Stimulated activated CD4-positive, alpha-beta T cell treated with anti-CD3 and anti-CD28 coated beads, TNF-alpha, amount 100 ng/mL, for 48 hours (primary cell): ENCODE measurements around the gene ACSS2.
A peak's percentile ranks its signal among the peaks of the same experiment; 100 is the strongest.

Experiments
- DNase-seq, 3 donors: peaks; one replicate each; pipeline ENCODE4 v3.0.0-alpha.2; 2020; ENCODE audit warnings: low read depth in 3 of 3

ACSS2 gene

GRCh38 chr20:34946661-34947060 is 70.2 kb downstream of the ACSS2 start:
- no peak for DNase-seq

- no peak for DNase-seq
These were observed 70.9 kb downstream of the ACSS2 start for GRCh38 chr20:34947336-34947735.

GRCh38 chr20:34948030-34948429 is 71.6 kb downstream of the ACSS2 start:
- no peak for DNase-seq

- no peak for DNase-seq
These were observed 72.7 kb downstream of the ACSS2 start for GRCh38 chr20:34949120-34949519.

GRCh38 chr20:34951252-34951651 is 74.8 kb downstream of the ACSS2 start:
- DNase-seq = no peak

- no peak for DNase-seq
These were observed 75.2 kb downstream of the ACSS2 start for GRCh38 chr20:34951652-34952051.

- DNase-seq = no peak
These were observed 76.3 kb downstream of the ACSS2 start for GRCh38 chr20:34952671-34953070.

GRCh38 chr20:34953960-34954359 is 77.5 kb downstream of the ACSS2 start:
- no peak for DNase-seq

- no peak for DNase-seq
These were observed 78.5 kb downstream of the ACSS2 start for GRCh38 chr20:34954904-34955230.

- DNase-seq = peak; percentile 95 to 98 (median 98)
These were observed 79.0 kb downstream of the ACSS2 start, which contains the start of the genes GSS and MYH7B for GRCh38 chr20:34955231-34956040. GSS (minus strand) TSS chr20:34955806; CDS start chr20:34951852, 3,954 bp downstream. MYH7B (plus strand) TSS chr20:34955868; CDS start chr20:34978006, 22,138 bp downstream.

GRCh38 chr20:34956041-34956458 is 79.6 kb downstream of the ACSS2 start:
- DNase-seq = no peak

GRCh38 chr20:34956751-34957472 is 80.5 kb downstream of the ACSS2 start:
- no peak for DNase-seq

GRCh38 chr20:34964486-34964885 is 88.1 kb downstream of the ACSS2 start:
- no peak for DNase-seq

GRCh38 chr20:34965051-34965450 is 88.6 kb downstream of the ACSS2 start:
- no peak for DNase-seq

- no peak for DNase-seq
These were observed 91.0 kb downstream of the ACSS2 start for GRCh38 chr20:34967421-34967820.

- DNase-seq = no peak
These were observed 91.8 kb downstream of the ACSS2 start for GRCh38 chr20:34968042-34968775.

- no peak for DNase-seq
These were observed 93.9 kb downstream of the ACSS2 start for GRCh38 chr20:34970193-34970840.

GRCh38 chr20:34970846-34971560 is 94.6 kb downstream of the ACSS2 start:
- no peak for DNase-seq

GRCh38 chr20:34971561-34972235 is 95.3 kb downstream of the ACSS2 start:
- DNase-seq = no peak

GRCh38 chr20:34974246-34974645 is 97.8 kb downstream of the ACSS2 start:
- no peak for DNase-seq

- DNase-seq = no peak
These were observed 99.9 kb downstream of the ACSS2 start for GRCh38 chr20:34976286-34976685.
